ENCODE results near the gene ROBO1. TPM values are rescaled to one million over a fixed set of nuclear protein-coding genes. Genes with fewer than 3 reads are reported as not detected.

ROBO1 gene
- total RNA-seq, 1 experiment from 2014 or later = 35.5 TPM

- Histone ChIP-seq H3K4me2 (ENCODE audit: low read length) (no peak overlapping the region), H3K4me3 (ENCODE audit: low read length) (no peak overlapping the region), H2AFZ (ENCODE audit: low read length) (no peak overlapping the region), H3K9me2 (replicated peaks; ENCODE audit: low read length) (no peaks in the 10 kb centered on the region), H3K4me1 (ENCODE audit: insufficient read depth, low read length) (no peaks in the 10 kb centered on the region), H3F3A (ENCODE audit: low read length, unreplicated experiment) (no peaks in the 10 kb centered on the region), H3K9me3 (ENCODE audit: low read length) (no peaks in the 10 kb centered on the region), H3K27me3 (ENCODE audit: low read length) (no peaks in the 10 kb centered on the region), H4K20me1 (ENCODE audit: low read length) (no peaks in the 10 kb centered on the region), H3K27ac (ENCODE audit: low read length) (no peak overlapping the region), H3K36me3 (ENCODE audit: low read depth, low read length) (no peaks in the 10 kb centered on the region), H3K79me2 (ENCODE audit: low read length) (no peaks in the 10 kb centered on the region), H3K9ac (ENCODE audit: low read length) (no peak overlapping the region)
- intact Hi-C loops (cut with micrococcal nuclease) = no loop called here
- CTCF ChIA-PET = no interaction called here
- TF ChIP-seq EZH2 (IDR thresholded peaks at IDR 0.05; ENCODE audit: low read length, unreplicated experiment) (no peak), EZH2phosphoT487 (IDR thresholded peaks at IDR 0.05; ENCODE audit: borderline replicate concordance, low read length) (no peak), CTCF (conservative IDR thresholded peaks at IDR 0.05; ENCODE audit: low read depth, low read length) (no peak)
- BruUV-seq (replicated peaks) = no TSS peak
- ATAC-seq = no peak
- no peak for DNase-seq
- POLR2A ChIA-PET (ENCODE audit: unreplicated experiment) = no interaction called here
These were observed 580.4 kb downstream of the ROBO1 start for GRCh38 chr3:79187426-79187825.

- Histone ChIP-seq H3K27me3 (ENCODE audit: low read length) (peaks cover 3% of the 10 kb centered on the region; the same call in 1 of the 2 replicates), H3K9me3 (ENCODE audit: low read length) (no peaks in the 10 kb centered on the region), H3K79me2 (ENCODE audit: low read length) (no peaks in the 10 kb centered on the region), H3K4me2 (ENCODE audit: low read length) (no peak overlapping the region), H3K4me3 (ENCODE audit: low read length) (no peak overlapping the region), H4K20me1 (ENCODE audit: low read length) (no peaks in the 10 kb centered on the region), H3K4me1 (ENCODE audit: insufficient read depth, low read length) (no peaks in the 10 kb centered on the region), H3K9me2 (replicated peaks; ENCODE audit: low read length) (no peaks in the 10 kb centered on the region), H3K27ac (ENCODE audit: low read length) (no peak overlapping the region), H3K36me3 (ENCODE audit: low read depth, low read length) (no peaks in the 10 kb centered on the region), H3F3A (ENCODE audit: low read length, unreplicated experiment) (no peaks in the 10 kb centered on the region), H3K9ac (ENCODE audit: low read length) (no peak overlapping the region), H2AFZ (ENCODE audit: low read length) (no peak overlapping the region)
- TF ChIP-seq CTCF (conservative IDR thresholded peaks at IDR 0.05; ENCODE audit: low read depth, low read length) (no peak), EZH2phosphoT487 (IDR thresholded peaks at IDR 0.05; ENCODE audit: borderline replicate concordance, low read length) (no peak), EZH2 (IDR thresholded peaks at IDR 0.05; ENCODE audit: low read length, unreplicated experiment) (no peak)
- ChIA-PET CTCF (no interaction called here), POLR2A (ENCODE audit: unreplicated experiment) (no interaction called here)
- no peak for ATAC-seq
- BruUV-seq (replicated peaks) = no TSS peak
- intact Hi-C loops (cut with micrococcal nuclease) = no loop called here
- no peak for DNase-seq
These were observed 583.5 kb downstream of the ROBO1 start for GRCh38 chr3:79184251-79184650.

GRCh38 chr3:79183496-79183895 lies 584.3 kb downstream of the ROBO1 start:
- intact Hi-C loops (cut with micrococcal nuclease) = no loop called here
- no peaks in the 10 kb centered on the region for H4K20me1 ChIP-seq (ENCODE audit: low read length)

More at GRCh38 chr3:79183496-79183895, 584.3 kb downstream of the ROBO1 start:
- CTCF ChIA-PET = no interaction called here
- Histone ChIP-seq H3F3A (ENCODE audit: low read length, unreplicated experiment) (no peaks in the 10 kb centered on the region), H3K9ac (ENCODE audit: low read length) (no peak overlapping the region), H3K36me3 (ENCODE audit: low read depth, low read length) (no peaks in the 10 kb centered on the region), H3K27me3 (ENCODE audit: low read length) (peaks cover 3% of the 10 kb centered on the region; the same call in 1 of the 2 replicates), H3K9me3 (ENCODE audit: low read length) (no peaks in the 10 kb centered on the region), H3K9me2 (replicated peaks; ENCODE audit: low read length) (no peaks in the 10 kb centered on the region), H3K4me1 (ENCODE audit: insufficient read depth, low read length) (no peaks in the 10 kb centered on the region), H2AFZ (ENCODE audit: low read length) (no peak overlapping the region), H3K4me3 (ENCODE audit: low read length) (no peak overlapping the region), H3K27ac (ENCODE audit: low read length) (no peak overlapping the region), H3K4me2 (ENCODE audit: low read length) (no peak overlapping the region), H3K79me2 (ENCODE audit: low read length) (no peaks in the 10 kb centered on the region)
- POLR2A ChIA-PET (ENCODE audit: unreplicated experiment) = no interaction called here
- DNase-seq (no peak), ATAC-seq (no peak)
- no peak for TF ChIP-seq CTCF (conservative IDR thresholded peaks at IDR 0.05; ENCODE audit: low read depth, low read length)
- no peak for TF ChIP-seq EZH2 (IDR thresholded peaks at IDR 0.05; ENCODE audit: low read length, unreplicated experiment)
- no peak for TF ChIP-seq EZH2phosphoT487 (IDR thresholded peaks at IDR 0.05; ENCODE audit: borderline replicate concordance, low read length)
- BruUV-seq (replicated peaks) = no TSS peak

Measured in PC-3 (cell line).